GM19324 (cell line): ENCODE measurements around the gene KAT7.

ENCODE experiments used
- ATAC-seq: cut with Tn5 transposase; IDR thresholded peaks from one replicate; pipeline ENCODE4 v1.9.1; 2021; ENCODE audit warnings: mild to moderate bottlenecking, moderate library complexity; ENCODE audit not compliant: unreplicated experiment, low FRiP score

KAT7 gene

GRCh38 chr17:49862781-49863331 lies 74.4 kb downstream of the KAT7 start:
- no peak for ATAC-seq

- no peak for ATAC-seq
Measured at GRCh38 chr17:49866019-49866380, 77.5 kb downstream of the KAT7 start.

- no peak for ATAC-seq
Measured at GRCh38 chr17:49866882-49867413, 78.5 kb downstream of the KAT7 start.

GRCh38 chr17:49869038-49869374 lies 80.5 kb downstream of the KAT7 start:
- ATAC-seq = no peak

- ATAC-seq = no peak
Measured at GRCh38 chr17:49870298-49870697, 81.8 kb downstream of the KAT7 start.

GRCh38 chr17:49871211-49871610 lies 82.7 kb downstream of the KAT7 start:
- no peak for ATAC-seq

- ATAC-seq = no peak
Measured at GRCh38 chr17:49872754-49873377, 84.4 kb downstream of the KAT7 start.

- no peak for ATAC-seq
Measured at GRCh38 chr17:49873466-49873865, 85.0 kb downstream of the KAT7 start.

GRCh38 chr17:49873926-49874325 lies 85.4 kb downstream of the KAT7 start:
- ATAC-seq = no peak

- ATAC-seq = no peak
Measured at GRCh38 chr17:49874911-49875310, 86.4 kb downstream of the KAT7 start.

- ATAC-seq = no peak
Measured at GRCh38 chr17:49875685-49876084, 87.2 kb downstream of the KAT7 start.

GRCh38 chr17:49878931-49879904 lies 90.7 kb downstream of the KAT7 start:
- ATAC-seq = no peak

- peak; percentile 51 for ATAC-seq
Measured at GRCh38 chr17:49880291-49881053, 92.0 kb downstream of the KAT7 start.

GRCh38 chr17:49881054-49881402 lies 92.5 kb downstream of the KAT7 start:
- no peak for ATAC-seq

GRCh38 chr17:49882434-49882833 lies 94.0 kb downstream of the KAT7 start:
- no peak for ATAC-seq
